RWPE1 (cell line): ENCODE measurements around the gene TCF4.

Experiments used
- CTCF ChIA-PET: fragments of 350-600 bp; sonication (Branson Sonifier 250); formaldehyde crosslinking; extraction: SDS; loops from one replicate; lab custom pipeline; 2021; lab: Yijun Ruan, JAX
- POLR2A ChIA-PET: fragments of 400-600 bp; formaldehyde crosslinking; extraction: SDS; loops from one replicate; lab custom pipeline; 2020; ENCODE audit warnings: antibody characterized with exemption; ENCODE audit not compliant: low non-redundant PET; lab: Yijun Ruan, JAX
- DNase-seq: peaks from one replicate; pipeline ENCODE4 v3.0.0; 2012; ENCODE audit warnings: low spot score
- H3K27ac ChIP-seq: fragments of 450-650 bp; 2 replicates; pipeline ENCODE4 v1.5.1; 2017
- CTCF ChIP-seq: fragments of 450-650 bp; conservative IDR thresholded peaks from 2 replicates; pipeline ENCODE4 v1.5.1; 2017; ENCODE audit warnings: low read depth, mild to moderate bottlenecking

Gene TCF4

GRCh38 chr18:55452123-55452611, 135.8 kb downstream of the TCF4 start:
- CTCF ChIA-PET, result interaction anchor here (0.6 kb wide), 1 partner anchor 523 kb away, joined by 3 read pairs; no protein-coding TSS in a partner anchor
- POLR2A ChIA-PET, result no interaction called here
- TF ChIP-seq CTCF, result no peak
- DNase-seq, result no peak
- H3K27ac ChIP-seq, result peak overlapping the region; percentile 90

- DNase-seq, result no peak
- ChIA-PET CTCF (interaction anchor here (0.9 kb wide), 1 partner anchor 34 kb away, joined by 3 read pairs; no protein-coding TSS in a partner anchor), POLR2A (no interaction called here)
- TF ChIP-seq CTCF, result no peak
- no peak overlapping the region for H3K27ac ChIP-seq
Observed at GRCh38 chr18:55449412-55450140, 138.4 kb downstream of the TCF4 start.

- TF ChIP-seq CTCF, result no peak
- ChIA-PET POLR2A (no interaction called here), CTCF (no interaction called here)
- H3K27ac ChIP-seq, result no peak overlapping the region
- DNase-seq, result no peak
Observed at GRCh38 chr18:55448420-55448819, 139.6 kb downstream of the TCF4 start.

- TF ChIP-seq CTCF, result no peak
- DNase-seq, result no peak
- no peak overlapping the region for H3K27ac ChIP-seq
- POLR2A ChIA-PET, result no interaction called here
- CTCF ChIA-PET, result no interaction called here
Observed at GRCh38 chr18:55447672-55448018, 140.3 kb downstream of the TCF4 start.

- no peak overlapping the region for H3K27ac ChIP-seq
- CTCF ChIA-PET, result no interaction called here
Observed at GRCh38 chr18:55446996-55447671, 140.9 kb downstream of the TCF4 start.

More at GRCh38 chr18:55446996-55447671, 140.9 kb downstream of the TCF4 start:
- DNase-seq, result no peak
- POLR2A ChIA-PET, result no interaction called here
- no peak for TF ChIP-seq CTCF
